ENCODE results near the gene ANKRD33.

The ANKRD33 gene

DNA sequence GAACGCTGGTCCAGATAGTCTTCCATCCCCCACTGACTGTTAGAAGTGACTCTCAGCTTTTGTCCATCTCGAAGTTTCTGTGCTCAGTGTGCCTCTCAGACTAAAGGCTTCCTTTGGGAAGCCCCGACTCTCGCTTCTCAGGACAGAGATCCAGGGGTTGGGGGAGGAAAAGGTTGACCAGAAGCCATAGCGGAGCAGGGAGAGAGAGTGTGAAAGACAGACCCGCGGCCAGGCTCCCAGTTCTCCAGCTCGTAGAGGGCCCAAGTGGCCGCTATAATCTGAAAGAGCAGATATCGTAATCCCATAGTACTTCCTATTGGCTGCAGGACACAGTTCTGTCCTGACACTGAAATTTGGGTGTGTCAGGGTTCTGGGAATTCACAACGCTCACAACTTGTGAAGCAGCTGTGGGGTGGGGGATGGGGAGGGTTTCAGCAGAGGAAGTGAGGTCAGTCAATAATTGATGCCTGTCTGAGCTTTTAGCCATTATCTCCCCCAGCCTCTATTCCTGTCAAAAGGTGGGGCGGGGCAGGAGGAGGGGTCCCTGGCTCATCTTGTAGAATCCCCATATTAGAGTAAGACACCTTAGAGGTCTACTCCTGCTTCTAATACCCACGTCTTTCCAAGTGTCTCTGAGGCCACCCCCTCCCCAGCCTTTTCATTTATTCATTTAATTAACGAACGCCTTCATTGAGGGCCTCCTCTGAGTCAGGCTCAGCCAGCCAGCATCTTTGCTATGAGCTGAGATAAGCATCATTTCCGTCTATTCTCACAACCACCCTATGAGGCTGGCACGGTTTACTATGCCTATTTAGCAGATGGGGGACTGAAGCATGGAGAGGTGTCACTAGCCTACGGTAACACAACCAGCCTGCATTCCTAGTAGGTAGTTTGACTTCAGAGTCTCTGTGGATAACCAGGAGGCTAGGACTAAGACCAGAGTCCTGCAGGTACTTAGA lies 17.8 kb downstream of the ANKRD33 start:
- DNase-seq = no peak

DNA sequence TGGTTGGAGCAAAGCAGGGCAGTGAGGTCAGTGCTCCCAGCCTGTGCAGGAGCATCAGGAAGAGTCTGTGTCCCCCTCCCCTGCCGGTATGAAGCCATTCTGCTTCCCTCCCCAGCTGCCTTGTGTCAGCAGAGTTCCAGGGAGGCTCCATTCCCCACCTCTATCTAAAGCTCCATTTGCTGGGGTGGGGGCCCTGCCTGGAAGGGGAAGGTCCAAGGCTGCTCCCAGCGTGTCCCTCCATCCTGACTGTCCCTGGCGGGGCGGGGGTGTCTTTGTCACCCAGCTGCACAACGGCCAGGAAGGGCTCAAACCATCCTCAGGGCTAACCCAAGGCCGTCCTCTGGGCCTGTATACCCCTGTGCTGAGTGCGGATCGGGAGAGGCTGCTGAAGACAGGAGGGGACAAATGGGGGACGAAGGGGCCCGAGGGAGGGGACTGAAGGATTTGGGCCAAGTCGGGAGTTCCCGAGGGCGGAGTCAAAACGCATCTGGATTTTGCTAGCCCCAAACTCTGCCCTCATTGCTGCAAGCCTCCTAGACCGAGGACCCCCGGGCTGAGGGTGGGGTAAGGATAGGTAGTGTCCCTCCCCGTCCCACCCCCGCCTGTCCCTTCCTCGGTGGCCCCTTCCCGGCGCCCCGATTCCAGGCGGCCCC lies 18.7 kb downstream of the ANKRD33 start:
- no peak for DNase-seq

DNA sequence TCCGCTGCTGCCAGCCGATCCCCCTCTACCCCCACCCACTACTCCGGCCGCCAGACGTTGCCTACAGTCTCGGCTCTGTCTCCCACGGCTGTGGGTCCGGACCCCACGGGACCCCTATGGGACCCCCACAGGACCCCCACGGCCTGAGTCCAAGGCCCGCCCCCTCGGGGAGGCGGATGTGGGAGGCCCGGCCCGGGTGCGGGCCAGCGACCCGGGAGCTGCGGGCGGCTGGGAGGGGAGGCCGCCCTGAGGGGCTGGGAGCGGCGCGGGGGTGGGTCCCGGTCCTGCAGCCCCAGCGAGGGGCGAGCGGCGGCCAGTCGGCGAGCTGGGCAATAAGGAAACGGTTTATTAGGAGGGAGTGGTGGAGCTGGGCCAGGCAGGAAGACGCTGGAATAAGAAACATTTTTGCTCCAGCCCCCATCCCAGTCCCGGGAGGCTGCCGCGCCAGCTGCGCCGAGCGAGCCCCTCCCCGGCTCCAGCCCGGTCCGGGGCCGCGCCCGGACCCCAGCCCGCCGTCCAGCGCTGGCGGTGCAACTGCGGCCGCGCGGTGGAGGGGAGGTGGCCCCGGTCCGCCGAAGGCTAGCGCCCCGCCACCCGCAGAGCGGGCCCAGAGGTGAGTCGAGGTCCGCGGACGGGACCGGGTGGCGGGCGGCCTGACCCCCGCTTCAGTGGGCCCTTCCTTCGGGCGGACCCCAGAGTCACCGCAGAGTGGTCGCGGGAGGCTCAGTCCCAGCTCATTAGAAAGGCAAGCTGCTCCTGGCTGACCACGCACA lies 19.4 kb downstream of the ANKRD33 start, which contains the start of gene ACVRL1:
TSS of gene ACVRL1 (plus strand) at position 422 of the 773 bp plus-strand sequence. CDS start 4,971 bp downstream, outside the sequence.
- DNase-seq = no peak

DNA sequence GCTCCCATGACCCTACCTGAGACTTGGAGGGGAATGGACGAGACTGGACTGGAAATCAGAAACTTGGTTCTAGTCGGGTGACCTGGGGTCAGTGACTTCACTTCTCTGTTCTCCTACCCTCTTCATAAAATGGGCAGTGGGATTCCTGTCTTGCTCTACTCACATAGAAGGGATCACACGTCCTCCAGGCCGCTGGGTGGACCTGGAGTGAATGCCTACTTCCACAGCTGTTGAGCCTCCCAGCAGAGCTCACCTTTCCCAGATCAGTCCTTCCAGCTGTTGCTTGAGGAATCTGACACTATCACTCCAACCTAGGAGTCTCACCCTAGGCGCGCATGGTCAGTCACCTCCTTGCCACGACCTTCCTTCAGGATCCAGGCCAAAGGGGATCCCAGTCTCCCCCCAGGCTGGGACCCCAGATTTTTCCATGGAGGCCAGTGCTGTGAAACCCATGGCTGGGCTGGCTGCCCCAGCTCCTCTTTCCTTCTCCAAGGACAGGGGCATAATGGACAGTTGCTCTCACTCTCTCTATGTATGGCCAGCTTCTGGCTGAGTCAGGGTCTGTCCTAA lies 20.0 kb downstream of the ANKRD33 start:
- DNase-seq = no peak

DNA sequence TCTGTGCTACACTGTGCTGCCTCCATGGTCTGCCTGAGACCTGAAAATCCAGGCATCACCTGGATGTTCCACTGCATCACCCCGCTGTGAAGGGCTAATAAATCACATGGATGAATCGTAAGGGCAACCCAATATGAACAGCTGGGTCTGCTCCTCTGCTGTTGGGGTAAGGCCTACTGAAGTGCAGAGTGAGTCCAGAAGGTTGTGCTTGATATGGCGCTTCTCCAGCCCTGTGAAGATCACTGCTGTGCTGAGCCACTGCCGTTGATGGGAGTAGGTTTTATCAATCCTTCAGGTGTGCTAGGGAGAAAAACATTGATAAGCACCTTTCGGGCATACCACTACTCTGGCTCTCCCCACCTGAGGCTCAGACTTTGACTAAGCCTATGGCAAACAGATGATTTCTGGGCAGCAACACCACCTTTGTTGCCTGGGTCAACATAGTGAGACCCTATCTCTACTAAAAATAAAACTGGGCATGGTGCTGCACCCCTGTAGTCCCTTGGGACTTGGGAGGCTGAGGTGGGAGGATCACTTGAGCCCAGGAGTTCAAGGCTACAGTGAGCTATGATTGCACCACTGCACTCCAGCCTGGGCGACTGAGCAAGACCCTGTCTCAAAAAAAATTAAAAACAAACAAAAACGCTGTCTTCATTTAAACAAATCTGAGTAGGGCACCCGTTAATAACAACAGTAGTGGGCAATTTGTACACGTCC lies 21.1 kb downstream of the ANKRD33 start:
- no peak for DNase-seq

DNA sequence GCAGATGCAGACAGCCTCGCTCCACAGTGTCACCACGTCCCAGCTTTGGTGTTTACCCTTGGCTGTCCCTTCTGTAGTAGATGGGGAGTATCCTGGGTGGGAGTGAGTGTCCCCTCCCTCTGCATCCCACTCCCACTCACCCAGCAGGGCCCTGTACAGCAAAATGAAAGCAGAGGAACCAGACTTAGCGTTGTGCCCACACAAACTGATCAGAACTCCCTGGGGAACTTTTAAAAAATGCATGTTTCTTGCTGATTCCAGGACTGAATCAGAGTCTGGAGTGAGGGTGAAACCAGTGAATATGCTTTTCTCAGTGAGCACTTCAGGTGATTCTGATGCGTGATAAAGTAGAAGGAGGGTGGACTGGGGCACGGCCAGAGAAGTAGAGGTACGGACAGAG lies 22.3 kb downstream of the ANKRD33 start:
- no peak for DNase-seq

DNA sequence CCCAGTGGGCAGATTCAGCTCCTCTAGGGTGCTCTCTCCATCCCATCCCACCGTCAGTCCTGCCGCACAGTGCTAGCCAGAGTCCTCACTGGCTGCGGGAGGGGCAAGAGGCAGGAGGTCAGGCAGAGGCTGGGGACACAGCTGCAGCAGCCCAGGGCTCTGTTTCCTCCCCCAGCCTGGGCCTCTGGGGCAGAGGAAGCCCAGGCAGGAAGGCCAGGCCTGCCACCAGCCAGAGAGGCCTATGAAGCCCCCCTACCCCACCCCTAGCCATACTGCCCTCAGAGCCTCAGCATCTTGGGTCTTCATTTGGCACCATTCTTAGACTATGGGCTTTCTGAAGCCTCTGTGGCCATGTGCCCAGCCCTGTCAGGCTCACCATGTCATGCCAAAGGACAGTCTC lies 22.8 kb downstream of the ANKRD33 start:
- no peak for DNase-seq

DNA sequence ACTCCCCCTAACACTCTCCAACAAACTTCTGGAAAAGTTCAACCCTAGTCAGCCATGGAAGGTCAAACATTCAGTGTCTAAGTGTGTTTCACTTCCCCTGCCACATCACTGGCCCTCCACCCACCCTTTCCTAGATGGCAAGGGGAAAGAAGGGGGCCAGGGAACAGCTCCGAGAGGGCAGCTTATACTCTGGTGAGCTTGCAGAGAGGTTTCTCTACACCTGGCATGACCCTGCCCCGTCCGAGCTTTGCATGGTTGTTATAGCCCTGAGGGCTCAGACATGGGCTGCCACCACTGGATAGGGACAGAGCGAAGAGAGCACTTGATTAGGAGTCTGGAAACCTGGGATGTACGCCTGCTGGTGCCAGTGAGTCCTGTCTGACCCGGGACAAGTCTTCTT lies 23.4 kb downstream of the ANKRD33 start:
- no peak for DNase-seq

DNA sequence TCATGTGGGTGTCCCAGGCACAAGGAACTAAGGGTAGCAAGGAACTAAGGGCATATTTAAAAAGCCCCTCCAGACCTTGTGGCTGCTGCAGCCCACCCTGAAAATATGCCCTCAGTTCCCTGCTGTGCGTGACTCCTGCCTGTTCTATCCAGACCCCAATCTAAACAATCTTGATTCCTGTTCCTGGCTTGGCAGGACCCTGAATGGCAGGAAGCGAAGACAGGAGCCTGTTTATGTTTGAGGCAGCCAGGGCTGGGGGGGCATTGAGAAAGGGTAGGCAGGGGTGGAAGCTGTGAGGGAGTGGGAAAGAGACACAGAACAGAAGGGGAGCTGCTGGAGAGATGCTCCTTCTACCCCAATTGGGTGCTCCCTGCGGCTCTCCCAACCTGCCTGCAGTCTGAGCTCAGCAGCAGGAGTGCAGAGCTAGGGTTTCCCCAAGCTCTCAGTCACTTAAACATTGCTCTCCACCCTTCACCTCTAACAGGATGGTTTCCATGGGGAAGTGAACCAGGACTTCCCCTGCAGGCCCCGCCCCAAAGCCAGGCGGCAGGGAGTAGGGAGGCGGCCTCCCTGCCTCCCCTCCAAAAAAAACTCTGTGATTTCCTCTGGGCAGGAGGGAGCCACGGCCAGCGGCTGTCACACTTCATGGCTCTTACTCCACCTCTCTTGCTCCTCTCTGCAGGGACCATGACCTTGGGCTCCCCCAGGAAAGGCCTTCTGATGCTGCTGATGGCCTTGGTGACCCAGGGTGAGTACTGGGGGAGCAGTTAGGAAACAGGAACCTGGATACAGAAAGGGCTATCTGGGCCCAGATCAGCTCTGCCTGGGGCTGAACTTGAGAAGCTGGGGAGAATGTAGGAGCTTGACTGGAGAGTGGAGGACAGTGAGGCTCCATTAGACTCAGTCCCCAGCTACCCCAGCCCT lies 24.1 kb downstream of the ANKRD33 start:
- DNase-seq = no peak

DNA sequence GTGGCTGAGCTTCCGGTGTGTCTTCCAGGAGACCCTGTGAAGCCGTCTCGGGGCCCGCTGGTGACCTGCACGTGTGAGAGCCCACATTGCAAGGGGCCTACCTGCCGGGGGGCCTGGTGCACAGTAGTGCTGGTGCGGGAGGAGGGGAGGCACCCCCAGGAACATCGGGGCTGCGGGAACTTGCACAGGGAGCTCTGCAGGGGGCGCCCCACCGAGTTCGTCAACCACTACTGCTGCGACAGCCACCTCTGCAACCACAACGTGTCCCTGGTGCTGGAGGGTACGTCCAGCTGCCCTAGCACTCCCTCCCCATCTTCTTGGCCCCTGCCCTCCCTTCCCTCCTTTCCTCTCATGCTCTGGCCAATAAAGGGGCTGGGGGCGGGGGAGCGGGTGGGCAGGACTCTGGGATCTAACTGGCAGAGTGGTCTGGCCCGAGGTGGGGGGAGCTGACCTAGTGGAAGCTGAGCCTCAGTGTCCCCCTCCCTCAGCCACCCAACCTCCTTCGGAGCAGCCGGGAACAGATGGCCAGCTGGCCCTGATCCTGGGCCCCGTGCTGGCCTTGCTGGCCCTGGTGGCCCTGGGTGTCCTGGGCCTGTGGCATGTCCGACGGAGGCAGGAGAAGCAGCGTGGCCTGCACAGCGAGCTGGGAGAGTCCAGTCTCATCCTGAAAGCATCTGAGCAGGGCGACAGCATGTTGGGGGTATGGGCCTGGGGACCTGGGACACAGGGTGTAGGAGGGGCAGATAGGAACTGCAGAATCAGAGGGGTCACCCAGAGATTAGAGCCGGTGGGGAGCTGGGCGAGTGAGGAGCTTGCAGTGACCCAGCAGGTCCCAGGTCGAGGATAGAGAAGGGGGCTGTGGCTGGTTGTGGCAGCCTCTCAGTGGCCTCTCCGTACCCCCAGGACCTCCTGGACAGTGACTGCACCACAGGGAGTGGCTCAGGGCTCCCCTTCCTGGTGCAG lies 25.4 kb downstream of the ANKRD33 start:
- DNase-seq = no peak

DNA sequence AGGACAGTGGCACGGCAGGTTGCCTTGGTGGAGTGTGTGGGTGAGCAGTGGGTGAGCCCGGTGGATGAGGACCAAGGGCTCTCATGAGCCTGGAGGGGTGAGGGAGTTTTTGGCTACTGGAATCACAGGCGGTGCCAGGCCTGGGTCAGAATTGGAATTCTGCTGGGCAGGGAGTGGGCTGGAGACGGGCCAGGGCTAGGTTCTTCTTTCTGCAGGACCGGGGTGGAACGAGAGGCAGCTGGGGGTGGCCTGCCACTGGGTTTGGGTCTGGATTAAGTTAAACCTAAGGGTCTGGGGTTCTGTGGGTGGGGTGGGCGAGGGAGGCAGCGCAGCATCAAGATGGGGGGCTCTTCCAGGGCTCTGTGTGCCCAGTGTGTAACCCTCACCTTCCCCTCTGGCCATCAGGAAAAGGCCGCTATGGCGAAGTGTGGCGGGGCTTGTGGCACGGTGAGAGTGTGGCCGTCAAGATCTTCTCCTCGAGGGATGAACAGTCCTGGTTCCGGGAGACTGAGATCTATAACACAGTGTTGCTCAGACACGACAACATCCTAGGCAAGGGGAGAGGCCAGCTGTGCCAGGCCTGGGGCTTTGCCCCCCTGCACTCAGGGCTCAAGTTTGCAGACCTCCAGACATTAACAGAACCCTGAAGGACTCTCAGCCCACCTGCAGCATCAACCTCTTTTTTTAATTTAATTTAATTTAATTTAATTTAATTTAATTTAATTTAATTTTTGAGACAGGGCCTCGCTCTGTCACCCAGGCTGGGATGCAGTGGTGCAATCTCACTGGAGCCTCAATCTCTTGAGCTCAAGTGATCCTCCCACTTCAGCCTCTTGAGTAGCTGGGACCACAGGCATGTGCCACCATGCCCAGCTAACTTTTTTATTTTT lies 26.4 kb downstream of the ANKRD33 start:
- DNase-seq = no peak

DNA sequence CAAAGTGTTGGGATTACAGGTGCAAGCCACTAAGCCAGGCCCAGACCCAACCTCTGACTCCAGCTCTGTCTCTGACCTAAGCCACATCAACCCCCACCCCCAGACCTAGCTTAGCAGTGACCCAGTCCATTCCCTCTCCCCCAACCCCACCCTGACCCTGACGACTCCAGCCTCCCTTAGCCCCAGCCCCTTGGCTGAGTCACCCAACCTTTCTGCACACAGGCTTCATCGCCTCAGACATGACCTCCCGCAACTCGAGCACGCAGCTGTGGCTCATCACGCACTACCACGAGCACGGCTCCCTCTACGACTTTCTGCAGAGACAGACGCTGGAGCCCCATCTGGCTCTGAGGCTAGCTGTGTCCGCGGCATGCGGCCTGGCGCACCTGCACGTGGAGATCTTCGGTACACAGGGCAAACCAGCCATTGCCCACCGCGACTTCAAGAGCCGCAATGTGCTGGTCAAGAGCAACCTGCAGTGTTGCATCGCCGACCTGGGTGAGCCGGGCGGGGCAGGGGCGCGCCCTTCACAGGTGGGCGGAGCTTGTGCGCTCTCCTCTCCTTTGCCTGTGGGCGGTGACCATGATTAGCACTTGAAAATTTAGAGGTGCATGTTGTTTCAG lies 27.2 kb downstream of the ANKRD33 start:
- no peak for DNase-seq

DNA sequence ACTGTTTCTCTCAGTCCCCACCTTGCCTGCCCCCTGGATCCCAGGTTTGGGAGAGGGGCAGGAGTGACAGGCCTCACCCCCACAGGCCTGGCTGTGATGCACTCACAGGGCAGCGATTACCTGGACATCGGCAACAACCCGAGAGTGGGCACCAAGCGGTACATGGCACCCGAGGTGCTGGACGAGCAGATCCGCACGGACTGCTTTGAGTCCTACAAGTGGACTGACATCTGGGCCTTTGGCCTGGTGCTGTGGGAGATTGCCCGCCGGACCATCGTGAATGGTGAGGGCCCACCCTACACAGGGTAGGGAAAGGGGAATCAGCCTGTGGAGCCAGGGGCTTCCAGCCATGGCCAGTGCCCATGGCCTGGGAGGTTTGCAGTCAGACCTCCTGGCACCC lies 28.0 kb downstream of the ANKRD33 start:
- no peak for DNase-seq

DNA sequence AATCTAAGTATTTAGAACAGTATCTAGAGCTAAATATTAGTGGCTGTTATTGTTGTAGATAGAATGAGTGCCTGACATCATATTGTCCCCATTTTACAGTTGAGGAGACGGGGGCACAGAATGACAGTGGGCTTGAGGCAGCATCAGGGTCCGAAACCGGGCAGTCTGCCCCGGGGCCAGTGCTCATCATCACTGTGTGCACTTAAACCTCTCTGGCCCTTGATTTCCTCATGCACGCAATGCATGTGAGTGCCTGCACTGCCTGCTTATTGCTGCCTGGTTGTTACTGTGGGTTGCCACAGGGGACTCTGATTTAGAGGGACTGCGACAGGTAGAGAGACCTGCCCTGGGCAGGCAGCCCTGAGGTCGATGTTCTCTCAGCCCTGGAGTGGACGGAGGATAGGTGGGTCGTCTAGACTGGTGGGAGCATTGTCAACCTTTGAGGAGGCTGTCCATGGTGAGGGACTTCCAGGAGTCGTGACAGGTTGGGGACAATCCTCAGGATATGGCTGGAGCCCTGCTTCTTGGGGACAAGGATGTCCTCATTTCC lies 29.2 kb downstream of the ANKRD33 start:
- no peak for DNase-seq

DNA sequence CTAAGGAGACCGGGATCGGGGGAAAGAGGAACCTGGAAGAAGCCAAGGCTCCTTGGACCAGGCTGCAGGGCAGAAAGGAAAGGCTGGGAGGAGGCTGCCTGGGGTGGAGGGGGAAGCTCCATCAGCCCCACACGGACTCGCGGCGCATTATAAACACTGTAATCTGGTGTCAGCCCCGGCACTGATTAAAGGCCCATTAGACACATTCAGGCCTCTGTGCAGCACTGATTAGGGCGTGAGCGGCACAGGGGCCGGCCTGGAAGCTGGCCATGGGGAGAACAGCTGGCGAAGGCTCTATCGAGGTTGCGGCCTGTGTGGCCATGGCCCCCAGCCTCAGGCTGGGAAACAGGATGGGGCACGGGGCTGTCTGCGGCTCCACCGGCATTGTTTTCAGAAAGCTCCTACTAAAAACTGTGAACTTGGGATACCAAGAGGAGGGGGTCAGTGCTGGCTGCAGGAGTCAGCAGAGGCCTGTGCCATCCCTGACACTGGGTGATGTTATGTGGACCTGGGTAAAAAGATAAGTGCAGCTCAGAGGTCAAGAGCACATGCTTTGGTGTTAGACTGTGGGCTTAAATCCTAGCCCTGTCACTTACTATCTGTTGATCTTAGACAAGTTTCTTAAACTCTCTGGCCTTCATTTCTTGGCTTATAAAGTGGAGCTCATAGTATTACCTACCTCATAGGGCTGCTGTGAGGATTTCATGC lies 30.0 kb downstream of the ANKRD33 start:
- DNase-seq = no peak

DNA sequence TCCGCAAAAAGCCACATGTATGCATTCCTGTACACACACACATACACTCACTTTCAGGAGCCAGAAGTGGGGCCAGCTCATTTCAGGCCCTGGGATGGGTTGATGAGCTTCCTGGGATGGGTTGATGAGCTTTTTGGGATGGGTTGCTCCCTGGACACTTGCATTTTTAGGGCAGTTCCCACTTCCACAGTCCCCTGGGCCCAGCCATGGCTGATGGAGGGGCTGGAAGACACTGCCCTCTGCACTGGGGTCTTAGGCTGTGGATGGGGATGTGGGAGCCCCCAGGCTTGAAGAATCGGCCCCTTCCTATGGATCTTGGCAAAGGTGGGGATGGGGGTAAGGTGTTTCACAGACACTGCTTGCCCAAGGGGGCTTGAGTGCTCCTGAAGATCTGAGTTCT lies 32.1 kb downstream of the ANKRD33 start:
- DNase-seq = no peak

DNA sequence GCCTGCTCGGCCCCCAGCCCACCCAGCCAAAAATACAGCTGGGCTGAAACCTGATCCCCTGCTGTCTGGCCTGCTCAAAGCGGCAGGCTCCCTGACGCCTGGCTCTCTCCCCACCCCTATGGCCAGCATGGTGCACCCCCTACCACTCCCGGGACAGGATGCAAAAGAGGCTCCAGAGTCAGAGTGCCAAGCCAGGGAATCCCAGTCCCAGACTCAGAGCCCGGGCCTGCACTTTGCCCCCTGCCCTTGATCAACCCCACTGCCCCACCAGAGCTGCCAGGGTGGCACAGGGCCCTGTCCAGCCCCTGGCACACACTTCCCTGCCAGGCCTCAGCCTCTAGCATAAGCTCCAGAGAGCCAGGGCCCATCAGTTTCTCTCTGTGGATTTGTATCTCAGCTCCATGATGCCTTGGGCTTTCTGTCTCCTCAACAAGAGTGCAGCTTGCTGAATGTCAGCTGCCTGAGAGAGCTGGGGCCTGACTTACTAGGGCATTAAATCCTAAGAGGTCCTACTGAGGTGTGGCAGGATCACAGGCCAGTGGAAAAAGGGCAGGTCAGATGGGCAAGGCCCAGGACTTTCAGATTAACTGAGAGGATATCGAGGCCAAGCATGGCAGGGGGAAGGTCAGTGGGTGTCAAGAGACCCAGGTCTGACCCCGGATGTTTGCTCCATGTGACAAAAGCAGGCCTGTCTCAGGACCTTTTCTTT lies 33.3 kb downstream of the ANKRD33 start:
- no peak for DNase-seq

All from CD4-positive, alpha-beta T cell treated with Interleukin-15 for 1 hour (primary cell).